ENCODE measurements around the gene PACSIN3. TPM values are rescaled to one million over a fixed set of nuclear protein-coding genes. Genes with fewer than 3 reads are reported as not detected.

Gene PACSIN3
- total RNA-seq, 1 experiment from 2014 or later: 113 TPM

- H3F3A ChIP-seq (ENCODE audit: insufficient read depth, low read depth): peaks cover 33% of the 10 kb centered on the region; the same call in 1 of the 2 replicates
- ChIA-PET CTCF (interaction anchor here (0.6 to 1.3 kb wide), 4 partner anchors 73 to 538 kb away, joined by 3 to 5 read pairs (median 4); no protein-coding TSS in a partner anchor), POLR2A (ENCODE audit: unreplicated experiment) (interaction anchor here (0.6 to 0.7 kb wide), 2 partner anchors 100 to 206 kb away, joined by 5 to 12 read pairs; no protein-coding TSS in a partner anchor)
- no peaks in the 10 kb centered on the region for H3K9me2 ChIP-seq (ENCODE audit: insufficient read depth)
- H3K27me3 ChIP-seq (ENCODE audit: insufficient read depth, low read depth): no peaks in the 10 kb centered on the region
- BruUV-seq (replicated peaks): no TSS peak
- no peak overlapping the region for H3K27ac ChIP-seq
- no peaks in the 10 kb centered on the region for H3K4me1 ChIP-seq (replicated peaks; ENCODE audit: insufficient read depth)
- DNase-seq: no peak
- no peaks in the 10 kb centered on the region for H3K9me3 ChIP-seq (ENCODE audit: insufficient read depth, low read depth)
- no peak overlapping the region for H3K4me2 ChIP-seq
- intact Hi-C loops (cut with micrococcal nuclease; ENCODE audit: unreplicated experiment): no loop called here
- no peak overlapping the region for H3K4me3 ChIP-seq
- H4K20me1 ChIP-seq (ENCODE audit: insufficient read depth): peaks cover 24% of the 10 kb centered on the region
- no peak for TF ChIP-seq EZH2 (IDR thresholded peaks at IDR 0.05; ENCODE audit: low read depth)
- TF ChIP-seq, protein P1, sequence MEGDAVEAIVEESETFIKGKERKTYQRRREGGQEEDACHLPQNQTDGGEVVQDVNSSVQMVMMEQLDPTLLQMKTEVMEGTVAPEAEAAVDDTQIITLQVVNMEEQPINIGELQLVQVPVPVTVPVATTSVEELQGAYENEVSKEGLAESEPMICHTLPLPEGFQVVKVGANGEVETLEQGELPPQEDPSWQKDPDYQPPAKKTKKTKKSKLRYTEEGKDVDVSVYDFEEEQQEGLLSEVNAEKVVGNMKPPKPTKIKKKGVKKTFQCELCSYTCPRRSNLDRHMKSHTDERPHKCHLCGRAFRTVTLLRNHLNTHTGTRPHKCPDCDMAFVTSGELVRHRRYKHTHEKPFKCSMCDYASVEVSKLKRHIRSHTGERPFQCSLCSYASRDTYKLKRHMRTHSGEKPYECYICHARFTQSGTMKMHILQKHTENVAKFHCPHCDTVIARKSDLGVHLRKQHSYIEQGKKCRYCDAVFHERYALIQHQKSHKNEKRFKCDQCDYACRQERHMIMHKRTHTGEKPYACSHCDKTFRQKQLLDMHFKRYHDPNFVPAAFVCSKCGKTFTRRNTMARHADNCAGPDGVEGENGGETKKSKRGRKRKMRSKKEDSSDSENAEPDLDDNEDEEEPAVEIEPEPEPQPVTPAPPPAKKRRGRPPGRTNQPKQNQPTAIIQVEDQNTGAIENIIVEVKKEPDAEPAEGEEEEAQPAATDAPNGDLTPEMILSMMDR (conservative IDR thresholded peaks at IDR 0.05): no peak
- H3K36me3 ChIP-seq (ENCODE audit: low read depth): peaks cover 11% of the 10 kb centered on the region
- no peak overlapping the region for H2AFZ ChIP-seq
- no peaks in the 10 kb centered on the region for H3K79me2 ChIP-seq (ENCODE audit: low read depth)
These were observed 23.0 kb downstream of the PACSIN3 start for GRCh38 chr11:47163193-47163592.

GRCh38 chr11:47162426-47162825 is 23.8 kb downstream of the PACSIN3 start:
- H3K9me3 ChIP-seq (ENCODE audit: insufficient read depth, low read depth): no peaks in the 10 kb centered on the region
- no peak overlapping the region for H3K4me2 ChIP-seq
- H3K36me3 ChIP-seq (ENCODE audit: low read depth): peaks cover 11% of the 10 kb centered on the region
- no peak overlapping the region for H3K27ac ChIP-seq
- peaks cover 30% of the 10 kb centered on the region; the same call in 1 of the 2 replicates for H3F3A ChIP-seq (ENCODE audit: insufficient read depth, low read depth)
- ChIA-PET POLR2A (ENCODE audit: unreplicated experiment) (interaction anchor here (0.6 kb wide), 1 partner anchor 309 kb away, joined by 3 read pairs; no protein-coding TSS in a partner anchor), CTCF (interaction anchor here (0.6 to 1.3 kb wide), 2 partner anchors 96 to 259 kb away, joined by 3 to 4 read pairs; no protein-coding TSS in a partner anchor)
- H2AFZ ChIP-seq: no peak overlapping the region
- no peaks in the 10 kb centered on the region for H3K27me3 ChIP-seq (ENCODE audit: insufficient read depth, low read depth)
- H3K4me1 ChIP-seq (replicated peaks; ENCODE audit: insufficient read depth): no peaks in the 10 kb centered on the region
- H3K79me2 ChIP-seq (ENCODE audit: low read depth): no peaks in the 10 kb centered on the region
- H4K20me1 ChIP-seq (ENCODE audit: insufficient read depth): peaks cover 17% of the 10 kb centered on the region
- TF ChIP-seq, protein P1 (conservative IDR thresholded peaks at IDR 0.05): no peak
- no peak for TF ChIP-seq EZH2 (IDR thresholded peaks at IDR 0.05; ENCODE audit: low read depth)
- DNase-seq: peak in 1 of 2 experiments; percentile 25
- H3K9me2 ChIP-seq (ENCODE audit: insufficient read depth): no peaks in the 10 kb centered on the region
- intact Hi-C loops (cut with micrococcal nuclease; ENCODE audit: unreplicated experiment): no loop called here
- H3K4me3 ChIP-seq: no peak overlapping the region
- BruUV-seq (replicated peaks): no TSS peak

DNA sequence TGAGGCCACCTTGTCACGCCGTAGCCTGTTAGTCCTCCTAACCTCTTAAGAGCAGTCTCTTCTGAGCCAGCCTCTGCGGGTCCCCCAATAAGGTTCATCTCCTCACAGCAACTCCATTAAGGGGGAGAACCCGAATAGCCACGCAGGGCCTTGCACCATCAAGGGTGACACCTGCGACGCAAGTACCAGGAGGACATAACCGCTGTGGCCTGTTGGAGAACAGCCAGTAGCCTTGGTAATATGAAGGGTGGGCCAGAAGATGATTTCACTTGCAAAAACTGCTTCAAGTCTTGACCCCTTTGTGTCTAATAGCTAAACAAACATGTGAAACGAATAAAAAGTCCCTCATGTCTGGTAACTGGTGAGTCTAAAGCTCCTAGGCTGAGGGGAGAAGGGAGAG is 24.3 kb downstream of the PACSIN3 start:
- H3K27me3 ChIP-seq (ENCODE audit: insufficient read depth, low read depth): no peaks in the 10 kb centered on the region
- BruUV-seq (replicated peaks): no TSS peak
- H3K27ac ChIP-seq: no peak overlapping the region
- H3K4me2 ChIP-seq: no peak overlapping the region
- ChIA-PET POLR2A (ENCODE audit: unreplicated experiment) (interaction anchor here (0.6 kb wide), 1 partner anchor 308 kb away, joined by 3 read pairs; no protein-coding TSS in a partner anchor), CTCF (interaction anchor here (1.3 kb wide), 1 partner anchor 335 kb away, joined by 4 read pairs; no protein-coding TSS in a partner anchor)
- TF ChIP-seq EZH2 (IDR thresholded peaks at IDR 0.05; ENCODE audit: low read depth): no peak
- TF ChIP-seq, protein P1 (conservative IDR thresholded peaks at IDR 0.05): no peak
- H2AFZ ChIP-seq: no peak overlapping the region
- no peaks in the 10 kb centered on the region for H3K79me2 ChIP-seq (ENCODE audit: low read depth)
- peaks cover 11% of the 10 kb centered on the region for H3K36me3 ChIP-seq (ENCODE audit: low read depth)
- H3F3A ChIP-seq (ENCODE audit: insufficient read depth, low read depth): peaks cover 24% of the 10 kb centered on the region; the same call in 1 of the 2 replicates
- intact Hi-C loops (cut with micrococcal nuclease; ENCODE audit: unreplicated experiment): loop anchor here (1.0 kb wide), 2 partner anchors 193 to 273 kb away; no protein-coding TSS in a partner anchor
- no peaks in the 10 kb centered on the region for H3K4me1 ChIP-seq (replicated peaks; ENCODE audit: insufficient read depth)
- no peaks in the 10 kb centered on the region for H3K9me2 ChIP-seq (ENCODE audit: insufficient read depth)
- DNase-seq: peak in 1 of 2 experiments; percentile 16
- no peak overlapping the region for H3K4me3 ChIP-seq
- H3K9me3 ChIP-seq (ENCODE audit: insufficient read depth, low read depth): no peaks in the 10 kb centered on the region
- H4K20me1 ChIP-seq (ENCODE audit: insufficient read depth): peaks cover 12% of the 10 kb centered on the region
